B cell (primary cell): ENCODE data around the gene NUBPL. TPM values are rescaled to one million over a fixed set of nuclear protein-coding genes. Genes with fewer than 3 reads are reported as not detected.

Experiments
- ATAC-seq: fragments of 200-7000 bp; cut with Tn5 transposase; one replicate; pipeline ENCODE4 v1.10.0; 2021; ENCODE audit warnings: low read depth, mild to moderate bottlenecking, moderate number of reproducible peaks, moderate library complexity
- CTCF ChIA-PET: fragments of 350-600 bp; sonication (Branson Sonifier 250); formaldehyde crosslinking; loops from one replicate; lab custom pipeline; 2021; ENCODE audit warnings: antibody characterized with exemption, inconsistent platforms; lab: Charles Lee
- POLR2A ChIA-PET: fragments of 350-600 bp; sonication (Branson Sonifier 250); formaldehyde crosslinking; loops from one replicate; lab custom pipeline; 2021; ENCODE audit warnings: antibody characterized with exemption; lab: Charles Lee
- DNase-seq: peaks from one replicate; pipeline ENCODE4 v3.0.0; 2013
- H2AFZ ChIP-seq: 2 replicates; pipeline ENCODE4 v1.6.1; 2012; ENCODE audit warnings: mild to moderate bottlenecking, low read depth, low read length; ENCODE audit not compliant: insufficient read depth, poor library complexity, severe bottlenecking
- H3K27ac ChIP-seq, 2 donors: 1 replicate in 1 of 2; 2 replicates in 1 of 2; pipeline ENCODE4 v1.5.1; 2012 to 2013; ENCODE audit warnings: low read length in 2 of 2, mild to moderate bottlenecking in 2 of 2, moderate library complexity in 1 of 2
- H3K27me3 ChIP-seq, 4 experiments: fragments of 200-600 bp in 1 of 4; sonication (generic) in 1 of 4; replicated peaks in 1 of 4; 1 replicate in 2 of 4; 2 replicates in 2 of 4; pipeline versions ENCODE4 v1.6.1 to v1.7.0; 2013 to 2016; ENCODE audit warnings: low read length in 3 of 4, mild to moderate bottlenecking in 2 of 4, mixed read lengths in 1 of 4, moderate library complexity in 1 of 4; ENCODE audit not compliant: insufficient read depth in 4 of 4, control insufficient read depth in 3 of 4; ENCODE audit errors: control extremely low read depth in 1 of 4
- H3K36me3 ChIP-seq, 2 experiments: replicated peaks in 1 of 2; 1 replicate in 1 of 2; 2 replicates in 1 of 2; pipeline versions ENCODE4 v1.6.1 to v1.7.1; 2013; ENCODE audit warnings: low read length in 1 of 2; ENCODE audit not compliant: insufficient read depth in 2 of 2, control insufficient read depth in 1 of 2; ENCODE audit errors: control extremely low read depth in 1 of 2, extremely low read depth in 1 of 2
- H3K4me1 ChIP-seq, 2 donors: fragments of 200-600 bp in 1 of 2; sonication (generic) in 1 of 2; 1 replicate in 1 of 2; 2 replicates in 1 of 2; pipeline versions ENCODE4 v1.5.1 to v1.6.1; 2013 to 2017; ENCODE audit warnings: low read length in 2 of 2; ENCODE audit not compliant: control insufficient read depth in 2 of 2, insufficient read depth in 2 of 2
- H3K4me2 ChIP-seq: replicated peaks from 2 replicates; pipeline ENCODE3; 2012; ENCODE audit warnings: mild to moderate bottlenecking, low read depth, low read length; ENCODE audit not compliant: poor library complexity, severe bottlenecking
- H3K4me3 ChIP-seq, 5 experiments: fragments of 200-600 bp in 1 of 5; sonication (generic) in 1 of 5; 1 replicate in 3 of 5; 2 replicates in 2 of 5; pipeline versions ENCODE4 v1.5.1 to v1.7.0; 2011 to 2016; ENCODE audit warnings: low read length in 4 of 5, mild to moderate bottlenecking in 4 of 5, low read depth in 2 of 5, control low read depth in 1 of 5, moderate library complexity in 1 of 5; ENCODE audit not compliant: insufficient read depth in 1 of 5; ENCODE audit errors: control extremely low read depth in 1 of 5, extremely low read depth in 1 of 5
- H3K79me2 ChIP-seq: fragments of 200-600 bp; sonication (generic); one replicate; pipeline ENCODE4 v1.6.0; 2016; ENCODE audit warnings: low read length; ENCODE audit not compliant: control insufficient read depth, insufficient read depth
- H3K9ac ChIP-seq: fragments of 200-600 bp; sonication (generic); 2 replicates; pipeline ENCODE4 v1.6.1; 2017; ENCODE audit warnings: mild to moderate bottlenecking, low read length, moderate library complexity
- H3K9me3 ChIP-seq, 3 donors: one replicate each; pipeline versions ENCODE4 v1.6.1 to v1.7.1; 2013; ENCODE audit warnings: low read length in 2 of 3; ENCODE audit not compliant: control insufficient read depth in 2 of 3, insufficient read depth in 1 of 3; ENCODE audit errors: control extremely low read depth in 1 of 3
- H4K20me1 ChIP-seq: 2 replicates; pipeline ENCODE4 v1.6.0; 2012; ENCODE audit warnings: mild to moderate bottlenecking, low read length; ENCODE audit not compliant: insufficient read depth, control insufficient read depth, poor library complexity, severe bottlenecking
- H3K27ac Mint-ChIP-seq: one replicate; pipeline ENCODE4 v1.8.0; 2021; ENCODE audit warnings: mixed read lengths
- H3K27me3 Mint-ChIP-seq: one replicate; pipeline ENCODE4 v1.8.0; 2021; ENCODE audit warnings: mixed read lengths
- H3K4me1 Mint-ChIP-seq: one replicate; pipeline ENCODE4 v1.8.0; 2021; ENCODE audit warnings: mixed read lengths
- H3K4me3 Mint-ChIP-seq: one replicate; pipeline ENCODE4 v1.8.0; 2021; ENCODE audit warnings: mixed read lengths
- H3K9me3 Mint-ChIP-seq: one replicate; pipeline ENCODE4 v1.8.0; 2022; ENCODE audit warnings: mixed read lengths; ENCODE audit not compliant: insufficient read depth
- EZH2 ChIP-seq: IDR thresholded peaks from 2 replicates; pipeline ENCODE4 v1.6.1; 2012; ENCODE audit warnings: borderline replicate concordance, low read depth, mild to moderate bottlenecking, moderate library complexity, low read length; ENCODE audit not compliant: insufficient read depth, poor library complexity, severe bottlenecking
- WGBS: methylation state at CpG from one replicate; pipeline ENCODE4 v1.1.5; 2013; ENCODE audit warnings: missing lambda C conversion rate; ENCODE audit not compliant: insufficient coverage; 5-methylcytosine and 5-hydroxymethylcytosine counted together
- intact Hi-C: fragments of 100-400 bp; cut with micrococcal nuclease; formaldehyde crosslinking; loops from one replicate; pipeline ENCODE4 v1.10.0; 2022
- polyA plus RNA-seq: library from polyadenylated mRNA; depleted of rRNA; stranded (reverse); fragments of >200 nt; gene quantifications from 2 replicates; pipeline ENCODE4 v1.2.3, GENCODE V29; 2012
- total RNA-seq, 2 donors: library from RNA; stranded (reverse); fragments of 120-200 nt in 1 of 2; gene quantifications; 1 replicate in 1 of 2; 2 replicates in 1 of 2; pipeline versions ENCODE4 v1.2.3 to v1.2.4, GENCODE V29; 2013 to 2022
- TF ChIP-seq, protein P1 (sequence below): fragments of 200-600 bp; IDR thresholded peaks from one replicate; pipeline ENCODE4 v1.8.0; 2022; ENCODE audit warnings: antibody characterized with exemption, mild to moderate bottlenecking

The NUBPL gene
- total and polyA plus RNA-seq, 2 donors (not counting 1 experiment from before 2014, with no cell fraction given): 1.9 to 14.2 TPM

DNA sequence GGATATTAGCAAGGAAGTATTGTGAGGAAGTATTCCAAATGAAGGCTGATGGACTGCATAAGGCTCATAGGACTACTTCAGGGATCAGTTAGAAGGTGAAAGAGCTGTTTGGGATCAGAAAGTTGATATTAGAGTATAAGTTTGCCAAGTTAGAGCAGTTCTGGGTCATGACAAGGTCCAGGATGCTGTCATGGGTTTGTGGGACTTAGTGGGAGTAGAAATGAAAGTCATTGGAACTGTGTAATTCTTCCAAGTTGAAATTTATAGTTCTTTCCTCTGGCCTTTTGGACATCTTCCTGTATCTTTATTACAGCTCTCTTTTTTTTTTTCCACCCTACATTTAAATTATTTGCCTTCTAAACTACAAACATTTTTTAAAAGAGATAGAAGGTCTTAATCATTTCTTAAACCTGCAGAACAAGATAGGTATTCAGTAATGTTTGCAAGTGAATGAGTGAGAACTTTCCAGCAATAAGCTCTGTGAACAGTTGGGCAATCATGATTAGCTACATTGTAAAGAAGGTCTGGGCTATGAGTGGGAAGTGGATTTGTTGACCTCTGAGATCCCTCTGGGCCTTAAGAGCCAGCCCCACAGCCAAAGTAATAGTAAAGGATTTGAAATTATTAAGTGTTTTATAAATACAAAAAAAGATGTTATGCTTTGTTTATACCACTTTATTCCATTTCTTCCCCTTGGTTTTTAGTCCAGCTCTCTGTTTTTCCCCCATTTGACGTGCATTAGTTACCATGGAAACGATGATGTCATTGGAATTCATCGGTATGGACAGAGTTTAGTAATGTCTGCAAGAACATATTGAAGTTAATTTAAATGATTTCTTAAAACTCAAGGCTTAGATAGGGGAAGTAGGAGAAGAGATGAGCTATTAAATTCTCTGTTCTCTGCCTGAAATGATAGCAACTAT, 268.0 kb downstream of the NUBPL start:
- Histone ChIP-seq H4K20me1 (no peaks in the 10 kb centered on the region), H3K4me3 (no peak overlapping the region), H3K27ac (no peak overlapping the region), H3K79me2 (no peaks in the 10 kb centered on the region), H3K4me2 (no peak overlapping the region), H3K36me3 (peaks cover 4% of the 10 kb centered on the region in 2 experiments), H3K27me3 (no peaks in the 10 kb centered on the region), H3K4me1 (no peaks in the 10 kb centered on the region), H2AFZ (no peak overlapping the region), H3K9me3 (no peaks in the 10 kb centered on the region), H3K9ac (no peak overlapping the region)
- no peaks in the 10 kb centered on the region for H3K4me1 Mint-ChIP-seq
- no CpG with 5 or more reads among the region's 3 CpGs for WGBS
- no peak overlapping the region for H3K4me3 Mint-ChIP-seq
- ChIA-PET POLR2A (no interaction called here), CTCF (interaction anchor here (0.6 kb wide), 1 partner anchor 209 kb away, joined by 3 read pairs; no protein-coding TSS in a partner anchor)
- DNase-seq (no peak), ATAC-seq (no peak)
- TF ChIP-seq, protein P1, sequence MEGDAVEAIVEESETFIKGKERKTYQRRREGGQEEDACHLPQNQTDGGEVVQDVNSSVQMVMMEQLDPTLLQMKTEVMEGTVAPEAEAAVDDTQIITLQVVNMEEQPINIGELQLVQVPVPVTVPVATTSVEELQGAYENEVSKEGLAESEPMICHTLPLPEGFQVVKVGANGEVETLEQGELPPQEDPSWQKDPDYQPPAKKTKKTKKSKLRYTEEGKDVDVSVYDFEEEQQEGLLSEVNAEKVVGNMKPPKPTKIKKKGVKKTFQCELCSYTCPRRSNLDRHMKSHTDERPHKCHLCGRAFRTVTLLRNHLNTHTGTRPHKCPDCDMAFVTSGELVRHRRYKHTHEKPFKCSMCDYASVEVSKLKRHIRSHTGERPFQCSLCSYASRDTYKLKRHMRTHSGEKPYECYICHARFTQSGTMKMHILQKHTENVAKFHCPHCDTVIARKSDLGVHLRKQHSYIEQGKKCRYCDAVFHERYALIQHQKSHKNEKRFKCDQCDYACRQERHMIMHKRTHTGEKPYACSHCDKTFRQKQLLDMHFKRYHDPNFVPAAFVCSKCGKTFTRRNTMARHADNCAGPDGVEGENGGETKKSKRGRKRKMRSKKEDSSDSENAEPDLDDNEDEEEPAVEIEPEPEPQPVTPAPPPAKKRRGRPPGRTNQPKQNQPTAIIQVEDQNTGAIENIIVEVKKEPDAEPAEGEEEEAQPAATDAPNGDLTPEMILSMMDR: no peak
- no peak for TF ChIP-seq EZH2
- H3K27ac Mint-ChIP-seq: no peak overlapping the region
- H3K27me3 Mint-ChIP-seq: no peaks in the 10 kb centered on the region
- intact Hi-C loops: no loop called here
- H3K9me3 Mint-ChIP-seq: no peaks in the 10 kb centered on the region

DNA sequence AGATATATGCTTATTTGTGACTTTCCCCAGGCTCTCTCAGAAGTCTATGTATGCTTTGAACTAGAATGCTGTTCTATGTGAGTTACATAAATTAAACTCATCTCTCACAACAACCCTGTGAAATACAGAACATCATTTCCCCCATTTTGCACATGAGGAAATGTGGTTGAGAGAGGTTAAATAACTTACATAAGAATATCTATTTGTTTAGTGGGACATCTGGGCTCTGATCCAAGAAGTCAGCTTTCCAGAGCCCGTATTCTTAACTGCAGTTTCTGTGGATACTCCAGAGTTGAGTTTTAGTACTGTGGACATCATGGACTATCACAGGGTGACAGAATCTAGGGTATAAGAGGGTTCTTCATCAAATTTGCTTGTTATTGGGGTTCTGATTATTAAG, 273.4 kb downstream of the NUBPL start:
- 90% methylated on average over 1 of the region's 1 CpG for WGBS

More for the DNA sequence above, 273.4 kb downstream of the NUBPL start:
- no peaks in the 10 kb centered on the region for H3K79me2 ChIP-seq
- no peaks in the 10 kb centered on the region for H3K9me3 ChIP-seq
- H3K4me3 Mint-ChIP-seq: no peak overlapping the region
- CTCF ChIA-PET: no interaction called here
- intact Hi-C loops: no loop called here
- H3K4me2 ChIP-seq: no peak overlapping the region
- no peaks in the 10 kb centered on the region for H3K9me3 Mint-ChIP-seq
- H3K9ac ChIP-seq: no peak overlapping the region
- no peaks in the 10 kb centered on the region for H4K20me1 ChIP-seq
- H3K27me3 Mint-ChIP-seq: no peaks in the 10 kb centered on the region
- no peaks in the 10 kb centered on the region for H3K4me1 Mint-ChIP-seq
- H3K4me1 ChIP-seq: no peaks in the 10 kb centered on the region
- H3K27ac Mint-ChIP-seq: no peak overlapping the region
- POLR2A ChIA-PET: no interaction called here
- no peak overlapping the region for H3K4me3 ChIP-seq
- no peaks in the 10 kb centered on the region for H3K27me3 ChIP-seq
- no peak overlapping the region for H2AFZ ChIP-seq
- H3K27ac ChIP-seq: no peak overlapping the region
- DNase-seq: no peak
- peaks cover 2% of the 10 kb centered on the region in 2 experiments for H3K36me3 ChIP-seq
- TF ChIP-seq, protein P1: no peak
- TF ChIP-seq EZH2: no peak
- ATAC-seq: no peak
